HepG2 (cell line): ENCODE data around the gene TSEN34. TPM values are rescaled to one million over a fixed set of nuclear protein-coding genes. Genes with fewer than 3 reads are reported as not detected.

Experiments
- ATF7-NPFF ChIP-seq: sonication (generic); formaldehyde crosslinking; IDR thresholded peaks from 2 replicates; pipeline ENCODE4 v1.8.1; 2023; ENCODE audit warnings: mild to moderate bottlenecking, low read depth, missing genetic modification reagents, moderate library complexity
- HNF4G ChIP-seq, 2 experiments: sonication (generic) in 1 of 2; formaldehyde crosslinking in 1 of 2; IDR thresholded peaks; 2 replicates each; pipeline versions ENCODE4 v1.4.0 to v1.6.1; 2011 to 2020; ENCODE audit warnings: borderline replicate concordance in 2 of 2, low read depth in 2 of 2, mild to moderate bottlenecking in 2 of 2, low read length in 1 of 2, missing genetic modification reagents in 1 of 2, moderate library complexity in 1 of 2
- MEIS1 ChIP-seq: sonication (generic); formaldehyde crosslinking; IDR thresholded peaks from 2 replicates; pipeline ENCODE4 v1.9.0; 2021; ENCODE audit warnings: mild to moderate bottlenecking, missing genetic modification reagents, moderate library complexity, borderline replicate concordance
- MIER2 ChIP-seq: IDR thresholded peaks from 2 replicates; pipeline ENCODE4 v1.6.1; 2016; ENCODE audit warnings: missing biosample characterization, missing genetic modification reagents
- MTA1 ChIP-seq: sonication (generic); formaldehyde crosslinking; IDR thresholded peaks from 2 replicates; pipeline ENCODE4 v1.4.0; 2020; ENCODE audit warnings: missing genetic modification reagents, mild to moderate bottlenecking, borderline replicate concordance
- MZF1 ChIP-seq: sonication (generic); formaldehyde crosslinking; IDR thresholded peaks from 2 replicates; pipeline ENCODE4 v1.8.1; 2023; ENCODE audit warnings: mild to moderate bottlenecking, missing genetic modification reagents, borderline replicate concordance
- NFE2L2 ChIP-seq: fragments of 150-350 bp; IDR thresholded peaks from 2 replicates; pipeline ENCODE4 v1.6.1; 2014; ENCODE audit warnings: low read length
- SP5 ChIP-seq: IDR thresholded peaks from 2 replicates; pipeline ENCODE4 v1.6.1; 2016; ENCODE audit warnings: low read depth, borderline replicate concordance
- SPEN ChIP-seq: sonication (generic); formaldehyde crosslinking; IDR thresholded peaks from 2 replicates; pipeline ENCODE4 v1.5.1; 2020; ENCODE audit warnings: low read depth, mild to moderate bottlenecking, missing genetic modification reagents
- THAP11 ChIP-seq: IDR thresholded peaks from 2 replicates; pipeline ENCODE4 v1.6.1; 2016; ENCODE audit warnings: missing biosample characterization, missing genetic modification reagents
- ZNF207 ChIP-seq: fragments of 450-650 bp; IDR thresholded peaks from 2 replicates; pipeline ENCODE4 v1.6.1; 2016; ENCODE audit warnings: antibody characterized with exemption, borderline replicate concordance
- ZNF496 ChIP-seq: sonication (generic); formaldehyde crosslinking; IDR thresholded peaks from 2 replicates; pipeline ENCODE4 v1.8.1; 2023; ENCODE audit warnings: mild to moderate bottlenecking, moderate library complexity, missing genetic modification reagents; ENCODE audit not compliant: insufficient replicate concordance
- ZNF510 ChIP-seq: sonication (generic); formaldehyde crosslinking; IDR thresholded peaks from 2 replicates; pipeline ENCODE4 v1.4.0; 2020; ENCODE audit warnings: low read depth, mild to moderate bottlenecking, missing genetic modification reagents
- ZNF564 ChIP-seq: sonication (generic); formaldehyde crosslinking; IDR thresholded peaks from 2 replicates; pipeline ENCODE4 v1.8.1; 2023; ENCODE audit warnings: mild to moderate bottlenecking, missing genetic modification reagents
- ZNF605 ChIP-seq: sonication (generic); formaldehyde crosslinking; IDR thresholded peaks from 2 replicates; pipeline ENCODE4 v1.8.0; 2022; ENCODE audit warnings: mild to moderate bottlenecking, missing genetic modification reagents
- ZNF792 ChIP-seq: IDR thresholded peaks from 2 replicates; pipeline ENCODE4 v1.6.1; 2016
- polyA plus RNA-seq, 8 experiments: library from polyadenylated mRNA; depleted of rRNA in 3 of 8; stranded (reverse) in 7 of 8; unstranded in 1 of 8; fragments of >200 nt; fragmentation: Illumina TruSeq in 4 of 8; extraction: Trizol in 4 of 8; gene quantifications; 2 replicates each; pipeline versions ENCODE4 v1.2.1 to v1.2.3, GENCODE V29; 2011 to 2016; ENCODE audit warnings: low read depth in 4 of 8, missing spikeins in 1 of 8, mixed read lengths in 1 of 8; ENCODE audit not compliant: insufficient read depth in 1 of 8
- total RNA-seq, 5 experiments: library from RNA; depleted of rRNA; stranded (reverse); fragments of >200 nt; fragmentation: Illumina TruSeq; extraction: Trizol; gene quantifications; 2 replicates each; pipeline ENCODE4 v1.2.3, GENCODE V29; 2016; ENCODE audit warnings: low read depth in 1 of 5
- TF ChIP-seq, protein P1 (sequence below): sonication (generic); formaldehyde crosslinking; IDR thresholded peaks from 2 replicates; pipeline ENCODE4 v1.5.1; 2020; ENCODE audit warnings: mild to moderate bottlenecking, moderate library complexity, missing genetic modification reagents
- TF ChIP-seq, protein P2 (sequence below): sonication (generic); formaldehyde crosslinking; IDR thresholded peaks from 2 replicates; pipeline ENCODE4 v1.8.1; 2023; ENCODE audit warnings: mild to moderate bottlenecking, inconsistent platforms, moderate library complexity, missing genetic modification reagents, borderline replicate concordance
- TF ChIP-seq, protein P3 (sequence below): IDR thresholded peaks from 2 replicates; pipeline ENCODE4 v1.6.1; 2016
- TF ChIP-seq, protein P4 (sequence below): sonication (generic); formaldehyde crosslinking; IDR thresholded peaks from 2 replicates; pipeline ENCODE4 v1.5.0; 2020; ENCODE audit warnings: missing genetic modification reagents

TSEN34 gene
- total and polyA plus RNA-seq, 2 of the 13 experiments (the other 11 are each of a cell fraction or from before 2014, with no cell fraction given) = 55.1 to 65.4 TPM

DNA sequence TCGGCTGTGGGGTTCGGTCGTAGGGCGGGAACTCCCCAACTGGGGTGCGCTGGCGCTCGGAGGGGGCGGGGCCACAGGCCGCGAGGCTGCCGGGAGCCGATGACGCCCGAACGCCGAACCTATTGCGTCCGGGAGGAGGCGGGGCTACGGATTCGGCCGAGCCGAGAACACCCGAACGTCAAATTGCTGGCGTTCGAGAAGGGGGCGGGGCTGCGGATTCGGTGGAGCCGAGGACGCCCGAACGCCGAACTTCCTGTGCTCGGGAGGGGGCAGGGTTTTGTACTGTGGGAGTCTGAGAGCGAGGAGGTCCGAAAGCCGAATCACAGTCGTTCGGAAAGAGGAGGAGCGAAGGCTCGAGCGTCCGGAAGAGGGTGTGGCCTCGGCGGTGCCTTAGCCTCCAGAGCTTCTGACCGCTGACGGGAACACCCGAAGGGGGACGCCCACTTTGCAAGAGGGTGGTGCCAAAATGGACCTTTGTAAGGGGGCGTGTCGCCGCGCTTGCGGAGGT lies 551 bp upstream of the TSEN34 start (continued):
- TF ChIP-seq, protein P1, sequence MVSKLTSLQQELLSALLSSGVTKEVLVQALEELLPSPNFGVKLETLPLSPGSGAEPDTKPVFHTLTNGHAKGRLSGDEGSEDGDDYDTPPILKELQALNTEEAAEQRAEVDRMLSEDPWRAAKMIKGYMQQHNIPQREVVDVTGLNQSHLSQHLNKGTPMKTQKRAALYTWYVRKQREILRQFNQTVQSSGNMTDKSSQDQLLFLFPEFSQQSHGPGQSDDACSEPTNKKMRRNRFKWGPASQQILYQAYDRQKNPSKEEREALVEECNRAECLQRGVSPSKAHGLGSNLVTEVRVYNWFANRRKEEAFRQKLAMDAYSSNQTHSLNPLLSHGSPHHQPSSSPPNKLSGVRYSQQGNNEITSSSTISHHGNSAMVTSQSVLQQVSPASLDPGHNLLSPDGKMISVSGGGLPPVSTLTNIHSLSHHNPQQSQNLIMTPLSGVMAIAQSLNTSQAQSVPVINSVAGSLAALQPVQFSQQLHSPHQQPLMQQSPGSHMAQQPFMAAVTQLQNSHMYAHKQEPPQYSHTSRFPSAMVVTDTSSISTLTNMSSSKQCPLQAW (CRISPR knock-in tag) = peak; percentile 63
- TF ChIP-seq SPEN (CRISPR knock-in tag) (peak; percentile 53; the same call in 1 of the 2 replicates), ATF7-NPFF (CRISPR knock-in tag) (no peak; the same call in 1 of the 2 replicates), ZNF496 (no peak), MEIS1 (peak; percentile 61; the same call in 1 of the 2 replicates), ZNF510 (CRISPR knock-in tag) (0 out of 2 replicates have a peak, but pooled peaks have one; percentile 73), ZNF605 (CRISPR knock-in tag) (peak; percentile 56; the same call in 1 of the 2 replicates), MTA1 (CRISPR knock-in tag) (0 out of 2 replicates have a peak, but pooled peaks have one; percentile 11), MZF1 (no peak), ZNF792 (CRISPR knock-in tag) (no peak), THAP11 (CRISPR knock-in tag) (peak; percentile 54), MIER2 (CRISPR knock-in tag) (no peak), SP5 (CRISPR knock-in tag) (peak; percentile 33; the same call in 1 of the 2 replicates), HNF4G (IDR thresholded peaks at IDR 0.05; ENCODE audit: borderline replicate concordance, low read depth, low read length) (peak; percentile 81; the same call in 1 of the 2 replicates), HNF4G (CRISPR knock-in tag; IDR thresholded peaks at IDR 0.05; ENCODE audit: borderline replicate concordance, low read depth) (no peak), ZNF207 (no peak), ZNF564 (peak; percentile 62; the same call in 1 of the 2 replicates), NFE2L2 (no peak)
- TF ChIP-seq, protein P2, sequence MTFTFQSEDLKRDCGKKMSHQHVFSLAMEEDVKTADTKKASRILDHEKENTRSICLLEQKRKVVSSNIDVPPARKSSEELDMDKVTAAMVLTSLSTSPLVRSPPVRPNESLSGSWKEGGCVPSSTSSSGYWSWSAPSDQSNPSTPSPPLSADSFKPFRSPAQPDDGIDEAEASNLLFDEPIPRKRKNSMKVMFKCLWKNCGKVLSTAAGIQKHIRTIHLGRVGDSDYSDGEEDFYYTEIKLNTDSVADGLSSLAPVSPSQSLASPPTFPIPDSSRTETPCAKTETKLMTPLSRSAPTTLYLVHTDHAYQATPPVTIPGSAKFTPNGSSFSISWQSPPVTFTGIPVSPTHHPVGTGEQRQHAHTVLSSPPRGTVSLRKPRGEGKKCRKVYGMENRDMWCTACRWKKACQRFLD (CRISPR knock-in tag) = 0 out of 2 replicates have a peak, but pooled peaks have one; percentile 36
- TF ChIP-seq, protein P3, sequence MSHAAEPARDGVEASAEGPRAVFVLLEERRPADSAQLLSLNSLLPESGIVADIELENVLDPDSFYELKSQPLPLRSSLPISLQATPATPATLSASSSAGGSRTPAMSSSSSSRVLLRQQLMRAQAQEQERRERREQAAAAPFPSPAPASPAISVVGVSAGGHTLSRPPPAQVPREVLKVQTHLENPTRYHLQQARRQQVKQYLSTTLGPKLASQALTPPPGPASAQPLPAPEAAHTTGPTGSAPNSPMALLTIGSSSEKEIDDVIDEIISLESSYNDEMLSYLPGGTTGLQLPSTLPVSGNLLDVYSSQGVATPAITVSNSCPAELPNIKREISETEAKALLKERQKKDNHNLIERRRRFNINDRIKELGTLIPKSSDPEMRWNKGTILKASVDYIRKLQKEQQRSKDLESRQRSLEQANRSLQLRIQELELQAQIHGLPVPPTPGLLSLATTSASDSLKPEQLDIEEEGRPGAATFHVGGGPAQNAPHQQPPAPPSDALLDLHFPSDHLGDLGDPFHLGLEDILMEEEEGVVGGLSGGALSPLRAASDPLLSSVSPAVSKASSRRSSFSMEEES = no peak
- TF ChIP-seq, protein P4, sequence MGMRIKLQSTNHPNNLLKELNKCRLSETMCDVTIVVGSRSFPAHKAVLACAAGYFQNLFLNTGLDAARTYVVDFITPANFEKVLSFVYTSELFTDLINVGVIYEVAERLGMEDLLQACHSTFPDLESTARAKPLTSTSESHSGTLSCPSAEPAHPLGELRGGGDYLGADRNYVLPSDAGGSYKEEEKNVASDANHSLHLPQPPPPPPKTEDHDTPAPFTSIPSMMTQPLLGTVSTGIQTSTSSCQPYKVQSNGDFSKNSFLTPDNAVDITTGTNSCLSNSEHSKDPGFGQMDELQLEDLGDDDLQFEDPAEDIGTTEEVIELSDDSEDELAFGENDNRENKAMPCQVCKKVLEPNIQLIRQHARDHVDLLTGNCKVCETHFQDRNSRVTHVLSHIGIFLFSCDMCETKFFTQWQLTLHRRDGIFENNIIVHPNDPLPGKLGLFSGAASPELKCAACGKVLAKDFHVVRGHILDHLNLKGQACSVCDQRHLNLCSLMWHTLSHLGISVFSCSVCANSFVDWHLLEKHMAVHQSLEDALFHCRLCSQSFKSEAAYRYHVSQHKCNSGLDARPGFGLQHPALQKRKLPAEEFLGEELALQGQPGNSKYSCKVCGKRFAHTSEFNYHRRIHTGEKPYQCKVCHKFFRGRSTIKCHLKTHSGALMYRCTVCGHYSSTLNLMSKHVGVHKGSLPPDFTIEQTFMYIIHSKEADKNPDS (CRISPR knock-in tag) = no peak
